ENCODE data around the gene ACTN4.

- no peak for TF ChIP-seq CTCF (IDR thresholded peaks at IDR 0.05)
- TF ChIP-seq POLR2A (IDR thresholded peaks at IDR 0.05): no peak
- no peak for TF ChIP-seq EP300 (IDR thresholded peaks at IDR 0.05)
Observed at GRCh38 chr19:38624822-38625221, 22.6 kb upstream of the ACTN4 start.

All from ovary (tissue), 3 donors.